Loucy (cell line): Measurements from ENCODE around the gene CHAC2.

Experiments used
- EZH2phosphoT487 ChIP-seq: fragments of 200-600 bp; IDR thresholded peaks from 2 replicates; pipeline ENCODE4 v1.6.1; 2018; ENCODE audit warnings: antibody characterized with exemption, mild to moderate bottlenecking, moderate library complexity, borderline replicate concordance
- TF ChIP-seq, protein P1 (sequence below): fragments of 200-600 bp; sonication (generic); conservative IDR thresholded peaks from 2 replicates; pipeline ENCODE4 v1.5.1; 2014; ENCODE audit warnings: mild to moderate bottlenecking, antibody characterized with exemption, low read length

DNA sequence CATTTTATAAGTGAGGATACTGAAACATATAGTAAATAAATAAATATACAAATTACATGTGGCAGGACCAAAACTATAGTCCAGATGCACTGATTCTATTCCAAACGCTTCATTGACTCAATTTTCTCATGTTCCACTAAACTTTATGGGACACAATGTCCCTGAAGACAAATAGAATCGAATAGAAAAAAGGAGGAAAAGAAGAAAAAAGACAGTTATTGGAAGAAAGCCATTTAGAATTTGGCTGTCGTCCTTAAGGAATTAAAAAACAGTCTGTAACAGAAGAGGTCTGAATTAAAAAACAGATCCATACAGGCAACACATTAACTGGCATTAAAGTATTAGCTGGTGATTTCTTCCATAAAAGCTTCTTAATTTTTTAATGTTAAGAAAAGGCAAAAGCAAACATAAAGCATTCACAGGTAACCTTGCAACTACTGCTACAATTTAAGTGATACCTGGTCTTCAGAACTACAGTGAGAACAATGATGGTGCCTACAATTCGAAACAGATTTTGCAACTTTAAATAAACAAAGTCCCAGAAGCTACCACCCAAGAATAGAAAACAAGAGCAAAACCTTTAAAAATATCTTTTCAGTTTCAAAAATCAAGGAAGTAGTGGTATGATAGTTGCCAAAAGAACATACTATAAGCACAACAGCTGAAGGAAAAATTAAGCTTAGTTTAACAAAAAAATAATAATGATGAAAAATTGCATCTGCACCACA, 17.4 kb upstream of the CHAC2 start:
- TF ChIP-seq, protein P1, sequence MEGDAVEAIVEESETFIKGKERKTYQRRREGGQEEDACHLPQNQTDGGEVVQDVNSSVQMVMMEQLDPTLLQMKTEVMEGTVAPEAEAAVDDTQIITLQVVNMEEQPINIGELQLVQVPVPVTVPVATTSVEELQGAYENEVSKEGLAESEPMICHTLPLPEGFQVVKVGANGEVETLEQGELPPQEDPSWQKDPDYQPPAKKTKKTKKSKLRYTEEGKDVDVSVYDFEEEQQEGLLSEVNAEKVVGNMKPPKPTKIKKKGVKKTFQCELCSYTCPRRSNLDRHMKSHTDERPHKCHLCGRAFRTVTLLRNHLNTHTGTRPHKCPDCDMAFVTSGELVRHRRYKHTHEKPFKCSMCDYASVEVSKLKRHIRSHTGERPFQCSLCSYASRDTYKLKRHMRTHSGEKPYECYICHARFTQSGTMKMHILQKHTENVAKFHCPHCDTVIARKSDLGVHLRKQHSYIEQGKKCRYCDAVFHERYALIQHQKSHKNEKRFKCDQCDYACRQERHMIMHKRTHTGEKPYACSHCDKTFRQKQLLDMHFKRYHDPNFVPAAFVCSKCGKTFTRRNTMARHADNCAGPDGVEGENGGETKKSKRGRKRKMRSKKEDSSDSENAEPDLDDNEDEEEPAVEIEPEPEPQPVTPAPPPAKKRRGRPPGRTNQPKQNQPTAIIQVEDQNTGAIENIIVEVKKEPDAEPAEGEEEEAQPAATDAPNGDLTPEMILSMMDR, result no peak
- no peak for TF ChIP-seq EZH2phosphoT487
